CD14-positive monocyte (primary cell): ENCODE data around the gene PLA2G6. TPM values are rescaled to one million over a fixed set of nuclear protein-coding genes. Genes with fewer than 3 reads are reported as not detected.

Source experiments
- DNase-seq, 3 donors: peaks; one replicate each; pipeline ENCODE4 v3.0.0-alpha.2; 2011 to 2022
- H2AFZ ChIP-seq: 2 replicates; pipeline ENCODE4 v1.6.0; 2012; ENCODE audit warnings: mild to moderate bottlenecking, low read depth, low read length, inconsistent platforms; ENCODE audit not compliant: insufficient read depth, poor library complexity, severe bottlenecking
- H3K27ac ChIP-seq, 2 donors: 1 replicate in 1 of 2; 2 replicates in 1 of 2; pipeline ENCODE4 v1.5.1; 2012 to 2013; ENCODE audit warnings: low read length in 2 of 2, control low read depth in 1 of 2, inconsistent platforms in 1 of 2, low read depth in 1 of 2, mild to moderate bottlenecking in 1 of 2
- H3K27me3 ChIP-seq, 2 donors: one replicate each; pipeline versions ENCODE4 v1.6.0 to v1.6.1; 2011 to 2013; ENCODE audit warnings: low read length in 2 of 2; ENCODE audit not compliant: control insufficient read depth in 2 of 2, insufficient read depth in 2 of 2
- H3K36me3 ChIP-seq, 2 donors: replicated peaks in 1 of 2; 1 replicate in 1 of 2; 2 replicates in 1 of 2; pipeline versions ENCODE4 v1.5.1 to v1.6.1; 2012 to 2013; ENCODE audit warnings: low read length in 2 of 2, control low read depth in 1 of 2, inconsistent platforms in 1 of 2, mild to moderate bottlenecking in 1 of 2; ENCODE audit not compliant: insufficient read depth in 2 of 2, control insufficient read depth in 1 of 2
- H3K4me1 ChIP-seq, 2 donors: 1 replicate in 1 of 2; 2 replicates in 1 of 2; pipeline versions ENCODE4 v1.5.1 to v1.6.1; 2012 to 2013; ENCODE audit warnings: low read length in 2 of 2, control low read depth in 1 of 2, inconsistent platforms in 1 of 2, mild to moderate bottlenecking in 1 of 2, moderate library complexity in 1 of 2; ENCODE audit not compliant: insufficient read depth in 2 of 2, control insufficient read depth in 1 of 2
- H3K4me2 ChIP-seq: replicated peaks from 2 replicates; pipeline ENCODE3; 2012; ENCODE audit warnings: low read length, moderate library complexity, mild to moderate bottlenecking; ENCODE audit not compliant: poor library complexity, severe bottlenecking; ENCODE audit errors: extremely low read depth
- H3K4me3 ChIP-seq, 3 experiments: fragments of 200-600 bp in 1 of 3; sonication (generic) in 1 of 3; replicated peaks in 1 of 3; 1 replicate in 2 of 3; 2 replicates in 1 of 3; pipeline ENCODE4 v1.5.1; 2011 to 2013; ENCODE audit warnings: low read length in 3 of 3, mild to moderate bottlenecking in 3 of 3, control low read depth in 2 of 3, low read depth in 2 of 3, inconsistent platforms in 1 of 3, moderate library complexity in 1 of 3
- H3K79me2 ChIP-seq: 2 replicates; pipeline ENCODE4 v1.6.0; 2012; ENCODE audit warnings: mild to moderate bottlenecking, control low read depth, inconsistent platforms, low read length, moderate library complexity; ENCODE audit not compliant: insufficient read depth
- H3K9ac ChIP-seq: 2 replicates; pipeline ENCODE4 v1.6.0; 2017; ENCODE audit warnings: low read length, mild to moderate bottlenecking; ENCODE audit not compliant: insufficient read depth, poor library complexity, severe bottlenecking
- H3K9me3 ChIP-seq, 2 donors: replicated peaks in 1 of 2; 1 replicate in 1 of 2; 2 replicates in 1 of 2; pipeline versions ENCODE4 v1.5.1 to v1.6.1; 2012 to 2013; ENCODE audit warnings: low read length in 2 of 2, control low read depth in 1 of 2; ENCODE audit not compliant: control insufficient read depth in 1 of 2, insufficient read depth in 1 of 2
- H4K20me1 ChIP-seq: 2 replicates; pipeline ENCODE4 v1.6.0; 2012; ENCODE audit warnings: mild to moderate bottlenecking, low read length, control low read depth, moderate library complexity; ENCODE audit not compliant: insufficient read depth
- H3K27ac Mint-ChIP-seq, 7 donors: one replicate each; pipeline ENCODE4 v1.8.0; 2020; ENCODE audit warnings: mild to moderate bottlenecking in 7 of 7, mixed read lengths in 7 of 7, moderate library complexity in 6 of 7, inconsistent platforms in 2 of 7
- H3K27me3 Mint-ChIP-seq, 3 donors: one replicate each; pipeline ENCODE4 v1.8.0; 2021 to 2022; ENCODE audit warnings: low read depth in 3 of 3, mild to moderate bottlenecking in 3 of 3, mixed read lengths in 3 of 3, moderate library complexity in 3 of 3, inconsistent platforms in 1 of 3
- H3K36me3 Mint-ChIP-seq, 2 donors: one replicate each; pipeline ENCODE4 v1.8.0; 2020; ENCODE audit warnings: mixed read lengths in 2 of 2, inconsistent platforms in 1 of 2, mild to moderate bottlenecking in 1 of 2
- H3K4me1 Mint-ChIP-seq: one replicate; pipeline ENCODE4 v1.8.0; 2020; ENCODE audit warnings: mild to moderate bottlenecking, mixed read lengths
- H3K4me3 Mint-ChIP-seq, 2 donors: one replicate each; pipeline ENCODE4 v1.8.0; 2020; ENCODE audit warnings: mild to moderate bottlenecking in 2 of 2, mixed read lengths in 2 of 2, moderate library complexity in 1 of 2
- H3K9me3 Mint-ChIP-seq, 7 donors: one replicate each; pipeline ENCODE4 v1.8.0; 2020 to 2022; ENCODE audit warnings: mixed read lengths in 7 of 7, mild to moderate bottlenecking in 6 of 7, moderate library complexity in 6 of 7, inconsistent platforms in 2 of 7
- WGBS: methylation state at CpG from one replicate; pipeline ENCODE4 v1.1.5; 2013; ENCODE audit warnings: missing lambda C conversion rate; ENCODE audit not compliant: insufficient coverage; 5-methylcytosine and 5-hydroxymethylcytosine counted together
- intact Hi-C, 2 donors: fragments of 100-400 bp; cut with micrococcal nuclease; formaldehyde crosslinking; loops; one replicate each; pipeline versions ENCODE4 v1.15.0 to v1.15.1; 2023
- polyA plus RNA-seq, 3 donors: library from polyadenylated mRNA; depleted of rRNA in 1 of 3; unstranded in 2 of 3; stranded (reverse) in 1 of 3; fragments of 300-500 nt in 2 of 3; fragments of >200 nt in 1 of 3; fragmentation: Illumina TruSeq in 2 of 3; gene quantifications; 1 replicate in 2 of 3; 2 replicates in 1 of 3; pipeline ENCODE4 v1.2.3, GENCODE V29; 2012 to 2021
- TF ChIP-seq, protein P1 (sequence below): fragments of 200-600 bp; IDR thresholded peaks from one replicate; pipeline ENCODE4 v1.8.0; 2022; ENCODE audit warnings: antibody characterized with exemption, mild to moderate bottlenecking

PLA2G6 gene
- polyA plus RNA-seq, 3 donors: 0.43 to 8.3 (median 0.62) TPM

GRCh38 chr22:38109371-38110001, 72.1 kb downstream of the PLA2G6 start:
- no peak overlapping the region for H2AFZ ChIP-seq
- no peaks in the 10 kb centered on the region for H3K4me1 ChIP-seq
- H3K9ac ChIP-seq: no peak overlapping the region
- intact Hi-C loops: loop anchor here (5.0 kb wide), 3 partner anchors 37 to 243 kb away; no protein-coding TSS in a partner anchor
- H3K27ac ChIP-seq: no peak overlapping the region
- H3K4me2 ChIP-seq: no peak overlapping the region
- no peaks in the 10 kb centered on the region for H3K9me3 ChIP-seq
- DNase-seq: no peak
- H3K4me1 Mint-ChIP-seq: no peaks in the 10 kb centered on the region
- no peaks in the 10 kb centered on the region for H3K36me3 Mint-ChIP-seq
- H3K27me3 ChIP-seq: no peaks in the 10 kb centered on the region
- TF ChIP-seq, protein P1, sequence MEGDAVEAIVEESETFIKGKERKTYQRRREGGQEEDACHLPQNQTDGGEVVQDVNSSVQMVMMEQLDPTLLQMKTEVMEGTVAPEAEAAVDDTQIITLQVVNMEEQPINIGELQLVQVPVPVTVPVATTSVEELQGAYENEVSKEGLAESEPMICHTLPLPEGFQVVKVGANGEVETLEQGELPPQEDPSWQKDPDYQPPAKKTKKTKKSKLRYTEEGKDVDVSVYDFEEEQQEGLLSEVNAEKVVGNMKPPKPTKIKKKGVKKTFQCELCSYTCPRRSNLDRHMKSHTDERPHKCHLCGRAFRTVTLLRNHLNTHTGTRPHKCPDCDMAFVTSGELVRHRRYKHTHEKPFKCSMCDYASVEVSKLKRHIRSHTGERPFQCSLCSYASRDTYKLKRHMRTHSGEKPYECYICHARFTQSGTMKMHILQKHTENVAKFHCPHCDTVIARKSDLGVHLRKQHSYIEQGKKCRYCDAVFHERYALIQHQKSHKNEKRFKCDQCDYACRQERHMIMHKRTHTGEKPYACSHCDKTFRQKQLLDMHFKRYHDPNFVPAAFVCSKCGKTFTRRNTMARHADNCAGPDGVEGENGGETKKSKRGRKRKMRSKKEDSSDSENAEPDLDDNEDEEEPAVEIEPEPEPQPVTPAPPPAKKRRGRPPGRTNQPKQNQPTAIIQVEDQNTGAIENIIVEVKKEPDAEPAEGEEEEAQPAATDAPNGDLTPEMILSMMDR: no peak
- no peak overlapping the region for H3K4me3 Mint-ChIP-seq
- WGBS: 91% methylated on average over 18 of the region's 22 CpGs
- no peaks in the 10 kb centered on the region for H4K20me1 ChIP-seq
- peaks cover 0 to 2% (median 0%) of the 10 kb centered on the region in 7 donors for H3K9me3 Mint-ChIP-seq
- no peaks in the 10 kb centered on the region for H3K79me2 ChIP-seq
- H3K4me3 ChIP-seq: no peak overlapping the region
- no peak overlapping the region for H3K27ac Mint-ChIP-seq
- peaks cover 0 to 6% (median 5%) of the 10 kb centered on the region in 3 donors for H3K27me3 Mint-ChIP-seq
- no peaks in the 10 kb centered on the region for H3K36me3 ChIP-seq

DNA sequence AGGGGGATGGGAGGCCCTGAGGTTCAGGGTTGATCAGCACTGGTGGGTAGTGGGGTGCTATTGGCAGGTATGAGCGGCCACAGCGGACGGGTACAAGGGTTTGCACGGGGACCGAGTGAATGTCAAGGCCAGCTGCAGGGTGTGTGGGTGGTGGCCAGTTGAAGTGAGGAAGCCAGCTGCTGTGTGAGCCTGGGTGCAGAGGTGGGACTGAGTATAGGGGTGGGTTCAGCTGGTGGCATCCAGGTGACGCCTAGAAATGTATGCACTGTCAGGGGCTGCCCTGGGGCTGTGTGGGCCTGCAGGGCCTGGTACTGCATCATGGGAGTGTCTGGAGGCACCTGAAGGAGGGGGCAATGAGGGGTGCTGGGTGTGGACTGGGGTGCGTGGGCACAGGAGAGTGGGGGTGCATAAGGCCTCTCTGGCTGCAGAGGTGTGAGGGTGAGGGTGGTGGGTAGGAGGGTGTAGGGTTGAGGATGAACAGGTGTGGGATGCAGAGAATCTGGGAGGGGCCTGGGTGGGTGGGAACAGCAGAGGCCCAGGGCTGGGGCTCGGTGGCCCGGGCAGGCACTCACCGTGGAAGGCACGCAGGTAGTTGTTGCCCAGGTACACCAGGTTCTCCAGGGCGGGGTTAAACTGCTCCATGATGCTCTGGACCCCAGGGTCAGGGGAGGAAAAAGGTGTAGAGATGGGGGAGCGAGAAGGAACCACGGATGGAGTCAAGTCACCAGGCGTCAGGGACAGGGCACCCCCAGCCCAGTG, 72.9 kb downstream of the PLA2G6 start:
- no peak overlapping the region for H3K4me3 Mint-ChIP-seq

More for the DNA sequence above, 72.9 kb downstream of the PLA2G6 start:
- H3K4me1 Mint-ChIP-seq: no peaks in the 10 kb centered on the region
- H3K36me3 ChIP-seq: no peaks in the 10 kb centered on the region
- H3K4me3 ChIP-seq: no peak overlapping the region
- no peak overlapping the region for H3K4me2 ChIP-seq
- H3K9me3 Mint-ChIP-seq: peaks cover 0 to 2% (median 0%) of the 10 kb centered on the region in 7 donors
- no peaks in the 10 kb centered on the region for H3K9me3 ChIP-seq
- no peaks in the 10 kb centered on the region for H3K27me3 ChIP-seq
- H4K20me1 ChIP-seq: no peaks in the 10 kb centered on the region
- H2AFZ ChIP-seq: no peak overlapping the region
- 97% methylated on average over 15 of the region's 15 CpGs for WGBS
- DNase-seq: no peak
- H3K27ac ChIP-seq: no peak overlapping the region
- intact Hi-C loops: loop anchor here in 1 of 2 donors (5.0 kb wide), 1 partner anchor 61 kb away; no protein-coding TSS in a partner anchor
- no peaks in the 10 kb centered on the region for H3K36me3 Mint-ChIP-seq
- no peak overlapping the region for H3K27ac Mint-ChIP-seq
- no peak overlapping the region for H3K9ac ChIP-seq
- TF ChIP-seq, protein P1: no peak
- no peaks in the 10 kb centered on the region for H3K79me2 ChIP-seq
- no peaks in the 10 kb centered on the region for H3K4me1 ChIP-seq
- H3K27me3 Mint-ChIP-seq: peaks cover 0 to 6% (median 5%) of the 10 kb centered on the region in 3 donors
